GM18868 (cell line): Measurements from ENCODE around the gene RAD51AP1.

ENCODE experiments used
- ATAC-seq: cut with Tn5 transposase; IDR thresholded peaks from one replicate; pipeline ENCODE4 v1.9.1; 2021; ENCODE audit warnings: mild to moderate bottlenecking, moderate library complexity; ENCODE audit not compliant: unreplicated experiment

The RAD51AP1 gene

GRCh38 chr12:4589941-4590340, 51.3 kb downstream of the RAD51AP1 start:
- no peak for ATAC-seq

- no peak for ATAC-seq
These were observed 52.5 kb downstream of the RAD51AP1 start for GRCh38 chr12:4591180-4591687.

DNA sequence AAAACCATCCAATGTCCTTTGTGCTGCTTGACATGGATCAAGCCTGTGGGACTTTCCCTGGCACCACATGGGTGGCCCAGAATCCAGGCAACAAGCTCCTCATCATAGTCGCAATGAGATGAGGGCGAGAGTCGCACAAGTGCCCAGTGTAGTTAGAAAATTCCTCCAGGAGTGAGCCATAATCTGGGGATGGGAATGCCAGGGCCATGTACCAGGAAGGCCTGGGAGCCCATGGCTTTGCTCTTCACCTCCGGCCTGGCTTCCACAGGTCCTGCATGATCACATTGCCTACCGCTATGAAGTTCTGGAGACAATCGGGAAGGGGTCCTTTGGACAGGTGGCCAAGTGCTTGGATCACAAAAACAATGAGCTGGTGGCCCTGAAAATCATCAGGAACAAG, 57.2 kb downstream of the RAD51AP1 start:
- no peak for ATAC-seq

DNA sequence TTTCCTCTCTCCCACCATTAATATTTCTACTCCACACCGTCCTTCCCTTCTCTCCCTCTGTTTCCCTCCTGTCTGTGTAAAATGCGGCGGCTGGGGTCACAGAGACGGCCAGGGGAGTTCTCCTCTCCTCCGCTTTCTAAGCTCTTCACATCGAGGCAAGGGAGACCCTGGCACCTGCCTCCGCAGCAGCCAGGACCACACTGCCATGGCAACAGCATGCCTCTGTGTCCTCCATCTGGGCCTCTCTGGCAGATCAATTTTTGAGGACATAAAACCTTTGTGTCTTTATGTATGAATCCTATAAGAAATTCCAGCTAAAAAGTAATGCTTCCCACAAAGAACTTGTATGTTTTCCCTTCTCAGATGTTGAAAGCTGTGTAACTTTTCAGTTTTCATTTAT, 64.7 kb downstream of the RAD51AP1 start:
- ATAC-seq: no peak

DNA sequence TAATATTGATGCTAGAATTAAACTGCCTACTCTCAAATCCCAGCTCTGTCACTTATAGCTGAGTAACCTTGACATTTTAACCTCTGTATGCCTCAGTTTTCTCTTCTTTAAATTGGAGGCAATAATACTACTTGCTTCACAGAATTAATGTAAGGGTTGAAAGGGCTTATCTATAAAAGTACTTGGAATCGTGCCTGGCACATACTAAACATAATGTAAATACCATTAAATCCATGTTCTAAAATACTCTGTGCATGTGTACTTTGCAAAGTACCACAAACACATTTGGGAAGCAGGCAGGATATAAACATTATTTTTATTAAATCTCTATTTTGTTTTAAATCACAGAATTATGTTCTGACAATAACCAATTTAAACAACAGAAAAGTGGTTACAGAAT, 65.3 kb downstream of the RAD51AP1 start:
- ATAC-seq: no peak

DNA sequence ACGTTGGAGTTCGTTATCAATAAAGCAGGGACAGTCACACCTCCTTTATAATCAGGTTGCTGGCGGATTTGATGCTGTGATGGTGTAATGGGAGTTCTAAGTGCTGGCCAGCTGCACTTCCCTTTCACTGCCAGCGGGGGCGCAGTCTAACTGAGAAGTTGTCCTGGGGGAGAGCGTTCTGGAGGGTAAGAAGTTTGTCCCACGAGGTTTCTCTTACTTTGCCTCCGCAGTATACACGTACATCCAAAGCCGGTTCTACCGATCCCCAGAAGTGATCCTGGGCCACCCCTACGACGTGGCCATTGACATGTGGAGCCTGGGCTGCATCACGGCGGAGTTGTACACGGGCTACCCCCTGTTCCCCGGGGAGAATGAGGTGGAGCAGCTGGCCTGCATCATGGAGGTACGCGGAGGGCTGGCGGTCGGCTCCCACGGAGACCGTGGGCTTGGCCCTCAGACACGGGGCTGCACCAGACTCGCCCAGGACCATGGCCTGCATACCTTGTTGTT, 66.0 kb downstream of the RAD51AP1 start:
- ATAC-seq: peak; percentile 97

DNA sequence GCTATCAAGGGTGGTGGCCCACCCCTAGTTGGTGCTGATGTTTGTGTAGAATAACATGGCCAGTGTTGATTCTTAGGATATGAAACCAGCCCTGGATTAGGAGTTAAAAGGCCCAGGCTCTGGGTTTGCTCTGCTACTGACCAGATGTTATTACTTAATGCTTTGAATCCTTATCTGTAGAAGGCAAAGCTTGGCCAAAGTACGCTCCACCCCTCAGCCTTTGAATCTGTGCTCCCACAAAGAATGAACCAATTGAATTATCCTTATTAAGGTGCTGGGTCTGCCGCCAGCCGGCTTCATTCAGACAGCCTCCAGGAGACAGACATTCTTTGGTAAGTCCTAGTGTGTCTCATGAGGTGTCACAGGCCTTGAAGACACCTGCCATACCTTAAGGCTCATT, 68.4 kb downstream of the RAD51AP1 start:
- no peak for ATAC-seq

- no peak for ATAC-seq
These were observed 70.4 kb downstream of the RAD51AP1 start for GRCh38 chr12:4609071-4609470.
